ENCODE results near the gene KLHDC7B. TPM values are rescaled to one million over a fixed set of nuclear protein-coding genes. Genes with fewer than 3 reads are reported as not detected.

KLHDC7B gene
- total RNA-seq (2014; rRNA removed; shearing (Covaris generic)), result 0.11 and 0.66 TPM in 2 replicates

DNA sequence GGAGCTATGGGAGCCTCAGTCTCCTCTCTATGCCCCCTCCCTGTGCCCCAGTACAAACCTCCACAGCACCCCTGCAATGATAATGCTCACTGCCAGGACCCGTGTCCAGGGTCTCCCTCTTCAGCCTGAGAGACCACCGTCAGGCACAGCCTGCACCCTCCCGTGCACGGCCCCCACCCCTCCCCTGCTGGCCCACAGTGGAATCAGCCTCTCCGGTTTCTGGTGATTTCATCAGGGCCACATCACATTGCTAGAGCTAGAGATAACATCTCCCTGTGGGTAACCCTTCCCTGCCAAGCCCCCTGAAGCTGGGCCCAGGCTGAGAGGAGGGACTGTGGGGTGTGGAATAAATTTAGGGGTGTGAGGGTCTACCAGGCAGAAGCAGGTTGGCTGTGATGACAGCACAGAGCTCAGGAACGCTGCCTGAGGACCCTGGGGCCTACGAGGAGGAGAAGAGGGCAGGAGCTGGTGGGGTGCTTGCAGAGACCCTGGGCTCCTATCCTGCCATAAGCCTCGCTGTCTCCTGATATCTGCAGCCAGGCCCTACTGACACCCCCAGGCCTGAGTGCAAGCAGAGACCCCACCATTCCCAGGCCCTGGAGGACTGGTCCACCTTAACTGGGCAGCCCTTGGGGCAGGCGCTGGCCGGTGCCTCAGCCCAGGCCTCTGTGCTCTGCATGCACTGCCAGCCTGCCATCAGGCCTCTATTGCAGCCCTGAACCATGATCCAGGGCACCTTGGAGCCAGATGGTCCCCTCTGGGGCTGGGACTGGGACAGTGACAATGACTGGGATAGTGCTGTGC, at the start of gene KLHDC7B:
Gene KLHDC7B, plus strand, starts transcription at position 378 of the 804 bp plus-strand sequence. Its CDS starts 345 bp downstream, at position 723.
- no peak within 1 kb of the TSS for H3K4me3 ChIP-seq
- no peaks in the 10 kb centered on the region for H3K36me3 ChIP-seq
- no peaks in the 10 kb centered on the region for H3K9me3 ChIP-seq (replicated peaks)
- no peak within 1 kb of the TSS for H3K27ac ChIP-seq
- DNase-seq (ENCODE audit: low read depth in 1 of 2, low spot score in 2 of 2), result no peak
- no peaks in the 10 kb centered on the region for H3K27me3 ChIP-seq (replicated peaks)
- H3K4me1 ChIP-seq (replicated peaks), result peaks cover 9% of the 10 kb centered on the region

DNA sequence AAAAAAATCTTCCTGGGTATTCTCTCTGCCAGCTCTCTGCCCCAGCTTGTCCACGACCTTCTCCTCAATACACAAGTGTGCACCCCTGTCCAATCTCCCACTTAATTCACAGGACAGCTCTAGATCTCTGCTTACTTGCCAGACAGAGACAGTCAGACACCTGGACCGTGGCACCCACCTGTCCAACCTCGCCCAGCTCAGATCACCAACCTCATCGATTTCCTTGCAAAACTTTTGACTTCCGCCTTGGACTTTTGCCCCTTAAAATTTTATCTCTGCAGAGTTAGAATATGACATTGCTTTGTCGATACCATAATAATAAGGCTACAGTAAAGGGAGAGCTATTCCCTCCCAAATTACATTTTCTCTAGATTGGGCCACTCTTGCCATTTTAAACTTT, 48.6 kb upstream of the KLHDC7B start:
- no peak overlapping the region for H3K27ac ChIP-seq
- no peak overlapping the region for H3K4me3 ChIP-seq
- DNase-seq (ENCODE audit: low read depth in 1 of 2, low spot score in 2 of 2), result no peak
- H3K9me3 ChIP-seq (replicated peaks), result no peaks in the 10 kb centered on the region
- no peaks in the 10 kb centered on the region for H3K4me1 ChIP-seq (replicated peaks)
- no peaks in the 10 kb centered on the region for H3K27me3 ChIP-seq (replicated peaks)
- H3K36me3 ChIP-seq, result no peaks in the 10 kb centered on the region; the same call in 1 of the 2 replicates

DNA sequence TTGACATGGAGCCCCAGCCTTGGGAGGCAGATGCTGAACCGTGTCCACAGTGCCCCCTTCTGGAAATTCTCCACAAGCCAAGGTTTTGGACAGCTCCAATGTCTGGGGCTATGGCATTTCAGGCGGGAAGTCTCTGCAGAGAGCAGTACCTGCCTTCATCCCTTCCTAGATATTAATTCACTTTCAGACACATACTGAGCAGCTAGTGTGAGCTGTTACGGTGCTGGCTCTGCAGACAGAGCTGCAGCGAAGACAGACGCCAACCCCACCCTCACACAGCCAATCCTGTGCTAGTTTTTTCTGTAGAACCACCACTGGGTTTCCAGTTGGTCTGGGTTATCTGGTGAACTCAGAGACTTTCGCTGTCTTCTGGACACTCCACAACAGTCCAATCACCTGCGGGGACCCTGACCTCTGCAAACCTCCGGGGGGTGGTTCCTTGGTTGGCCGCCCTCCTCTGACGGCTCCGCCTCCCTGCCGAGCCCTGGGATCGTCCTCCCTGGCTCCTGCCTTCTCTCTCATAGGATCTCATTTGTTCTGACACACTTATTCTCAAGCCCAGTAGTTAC, 47.3 kb upstream of the KLHDC7B start:
- Histone ChIP-seq H3K36me3 (peaks cover 11% of the 10 kb centered on the region), H3K27ac (no peak overlapping the region), H3K4me3 (no peak overlapping the region), H3K9me3 (replicated peaks) (no peaks in the 10 kb centered on the region), H3K27me3 (replicated peaks) (no peaks in the 10 kb centered on the region), H3K4me1 (replicated peaks) (no peaks in the 10 kb centered on the region)
- peak in 1 of 2 experiments; percentile 42 for DNase-seq (ENCODE audit: low read depth in 1 of 2, low spot score in 2 of 2)

DNA sequence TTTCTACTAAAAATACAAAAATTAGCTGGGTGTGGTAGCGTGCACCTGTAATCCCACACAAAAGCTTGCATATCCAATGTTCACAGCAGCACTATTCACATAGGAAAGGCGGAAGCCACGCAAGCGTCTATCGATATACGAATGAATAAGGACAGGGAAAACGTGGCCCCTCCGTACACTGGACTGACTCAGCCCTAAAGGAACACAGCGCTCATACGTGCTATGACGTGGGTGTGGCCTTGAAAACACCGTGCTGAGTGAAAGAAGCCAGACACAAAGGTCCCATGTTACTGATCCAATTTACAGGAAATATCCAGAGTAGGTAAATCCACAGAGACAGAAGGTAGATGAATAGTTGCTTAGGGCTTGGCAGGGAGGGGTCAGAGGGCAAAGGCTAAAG, 45.2 kb upstream of the KLHDC7B start:
- Histone ChIP-seq H3K4me1 (replicated peaks) (no peaks in the 10 kb centered on the region), H3K4me3 (no peak overlapping the region), H3K9me3 (replicated peaks) (no peaks in the 10 kb centered on the region), H3K27ac (no peak overlapping the region), H3K36me3 (peaks cover 25% of the 10 kb centered on the region), H3K27me3 (replicated peaks) (no peaks in the 10 kb centered on the region)
- no peak for DNase-seq (ENCODE audit: low read depth in 1 of 2, low spot score in 2 of 2)

DNA sequence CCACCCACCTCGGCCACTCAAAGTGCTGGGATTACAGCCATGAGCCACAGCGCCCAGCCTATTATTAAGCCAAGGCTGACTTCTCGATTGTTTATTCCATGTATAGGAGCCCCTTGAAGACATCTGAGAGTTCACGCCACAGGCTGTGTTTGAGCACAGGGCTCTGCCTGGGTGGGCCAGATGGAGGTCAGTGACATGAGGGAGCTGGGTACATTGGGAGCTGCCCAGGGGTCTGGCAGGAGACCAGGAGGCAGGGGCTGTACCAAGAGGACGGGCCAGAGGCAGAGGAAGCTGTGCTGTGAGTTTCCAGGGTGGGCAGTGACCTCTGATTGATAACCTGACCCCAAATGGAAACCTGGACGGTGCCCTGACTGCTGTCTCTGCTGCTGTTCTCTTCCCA, 43.6 kb upstream of the KLHDC7B start:
- peaks cover 10% of the 10 kb centered on the region; the same call in 1 of the 2 replicates for H3K4me1 ChIP-seq (replicated peaks)

DNA sequence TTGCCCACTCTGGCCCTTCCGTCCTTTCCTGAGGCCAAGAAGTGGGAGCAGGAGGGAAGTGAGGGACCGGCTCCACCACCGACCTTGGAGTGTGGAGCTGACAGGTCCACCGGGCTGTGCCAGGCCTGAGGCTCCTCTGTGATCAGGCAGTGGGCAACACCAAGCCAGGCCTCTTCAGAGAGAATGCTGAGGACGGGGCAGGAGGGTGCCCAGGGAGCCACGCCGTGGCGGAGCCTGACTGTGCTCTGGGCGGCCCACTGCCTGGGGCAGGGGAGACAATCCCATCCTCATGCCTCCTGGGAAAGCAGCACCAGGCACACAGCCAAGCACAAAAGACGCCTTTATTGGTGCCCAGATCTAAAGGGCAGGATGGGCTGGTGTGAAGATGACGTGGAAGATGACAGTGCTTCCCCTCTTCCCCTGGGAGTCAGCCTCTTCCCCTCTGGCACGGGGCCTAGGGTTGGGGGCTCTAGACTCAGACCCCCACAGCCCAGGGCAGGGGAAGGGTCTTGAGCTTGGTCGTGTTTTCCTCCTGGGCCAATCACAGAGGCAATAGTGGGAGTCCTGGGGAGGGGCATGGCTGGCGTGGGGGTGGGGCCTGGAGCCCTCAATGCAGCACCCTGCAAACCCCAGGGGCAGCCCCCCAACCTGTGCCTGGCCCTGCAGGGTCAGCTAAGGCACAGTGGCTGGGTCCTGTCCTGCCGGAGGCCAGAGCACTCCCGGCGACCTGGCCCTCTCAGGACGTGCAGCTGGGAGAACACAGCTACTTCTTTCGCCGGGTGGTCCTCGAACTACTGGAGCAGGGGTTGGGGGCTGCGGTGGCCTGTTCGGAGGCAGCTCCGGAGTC, 42.8 kb upstream of the KLHDC7B start:
- Histone ChIP-seq H3K27me3 (replicated peaks) (no peaks in the 10 kb centered on the region), H3K9me3 (replicated peaks) (no peaks in the 10 kb centered on the region), H3K36me3 (peaks cover 43% of the 10 kb centered on the region), H3K4me3 (no peak overlapping the region), H3K4me1 (replicated peaks) (peaks cover 10% of the 10 kb centered on the region; the same call in 1 of the 2 replicates), H3K27ac (no peak overlapping the region)
- no peak for DNase-seq (ENCODE audit: low read depth in 1 of 2, low spot score in 2 of 2)

More for the DNA sequence above, 43.6 kb upstream of the KLHDC7B start:
- H3K9me3 ChIP-seq (replicated peaks), result no peaks in the 10 kb centered on the region
- DNase-seq (ENCODE audit: low read depth in 1 of 2, low spot score in 2 of 2), result no peak
- H3K27ac ChIP-seq, result no peak overlapping the region
- H3K36me3 ChIP-seq, result peaks cover 39% of the 10 kb centered on the region
- H3K4me3 ChIP-seq, result no peak overlapping the region
- H3K27me3 ChIP-seq (replicated peaks), result no peaks in the 10 kb centered on the region

DNA sequence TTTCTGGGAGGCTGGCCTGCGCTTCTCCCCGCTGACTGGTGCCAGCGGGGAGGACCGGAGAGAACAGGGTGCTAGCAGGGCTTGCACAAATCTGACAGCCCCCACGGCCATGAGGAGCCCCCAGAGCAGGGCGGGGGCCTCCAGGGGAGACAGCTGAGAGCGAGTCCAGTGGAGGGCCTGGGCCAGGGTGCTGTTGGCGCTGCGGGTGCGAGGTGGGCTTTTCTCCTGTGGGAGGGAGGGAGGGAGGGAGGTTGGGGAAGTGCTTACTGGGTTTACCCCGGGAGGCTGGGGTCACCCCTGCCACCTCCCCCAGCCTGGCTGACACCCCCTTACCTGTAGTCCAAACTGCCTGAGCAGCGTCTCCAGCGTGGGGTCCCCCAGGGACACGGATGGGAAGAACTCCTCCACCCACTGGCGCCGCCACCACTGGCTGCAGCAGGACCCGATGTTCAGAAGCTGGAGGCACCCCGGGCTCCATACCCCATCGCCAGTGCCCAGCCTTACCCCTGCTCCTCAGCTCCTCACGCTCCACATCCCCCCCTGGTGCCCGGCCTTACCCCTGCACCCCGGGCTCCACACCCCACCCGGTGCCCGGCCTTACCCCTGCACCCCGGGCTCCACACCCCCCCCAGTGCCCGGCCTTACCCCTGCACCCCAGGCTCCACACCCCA, 42.1 kb upstream of the KLHDC7B start:
- H3K4me1 ChIP-seq (replicated peaks), result peaks cover 12% of the 10 kb centered on the region
- H3K9me3 ChIP-seq (replicated peaks), result no peaks in the 10 kb centered on the region
- H3K4me3 ChIP-seq, result no peak overlapping the region
- DNase-seq (ENCODE audit: low read depth in 1 of 2, low spot score in 2 of 2), result peak in 1 of 2 experiments; percentile 47
- peaks cover 45% of the 10 kb centered on the region for H3K36me3 ChIP-seq
- H3K27ac ChIP-seq, result no peak overlapping the region
- no peaks in the 10 kb centered on the region for H3K27me3 ChIP-seq (replicated peaks)

DNA sequence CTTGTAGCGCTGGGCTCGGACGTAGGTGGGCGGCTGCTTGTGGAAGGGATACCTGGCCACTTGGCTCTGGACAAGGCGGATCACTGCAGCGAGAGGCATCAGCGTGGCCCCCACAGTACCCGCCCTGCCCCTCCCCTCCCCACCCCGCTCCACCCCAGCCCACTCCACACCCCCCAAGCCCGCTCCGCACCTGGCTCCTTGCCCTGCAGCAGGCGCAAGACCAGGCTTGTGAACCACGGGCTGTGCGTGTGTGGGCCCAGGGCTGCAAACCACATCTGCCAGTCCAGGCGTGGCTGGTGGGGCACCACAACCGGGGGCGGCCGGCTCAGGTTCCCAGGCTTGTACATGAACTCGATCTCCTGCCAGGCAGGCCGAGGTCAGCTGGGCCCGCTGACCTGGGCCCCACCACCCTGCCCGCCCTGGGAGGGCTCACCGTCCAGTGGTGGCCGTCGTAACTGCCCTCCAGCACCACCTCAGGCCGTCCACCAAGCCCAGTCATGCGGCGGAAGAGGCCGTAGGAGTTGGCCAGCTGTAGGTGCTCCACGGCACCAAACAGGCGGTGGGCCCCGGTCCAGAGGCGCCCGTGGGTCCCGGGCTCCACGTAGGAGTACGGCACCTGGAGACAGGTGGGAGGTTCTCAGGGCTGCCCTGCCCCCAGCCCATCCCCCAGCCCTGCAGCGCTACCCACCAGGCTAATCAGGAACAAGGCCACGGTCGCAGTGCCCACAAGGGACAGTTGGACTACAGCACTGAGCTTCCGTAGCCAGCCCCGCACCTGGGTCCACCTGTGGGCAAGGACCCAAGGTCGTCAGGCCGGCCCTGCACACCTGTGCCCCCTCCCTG, 41.1 kb upstream of the KLHDC7B start:
- no peaks in the 10 kb centered on the region for H3K27me3 ChIP-seq (replicated peaks)

DNA sequence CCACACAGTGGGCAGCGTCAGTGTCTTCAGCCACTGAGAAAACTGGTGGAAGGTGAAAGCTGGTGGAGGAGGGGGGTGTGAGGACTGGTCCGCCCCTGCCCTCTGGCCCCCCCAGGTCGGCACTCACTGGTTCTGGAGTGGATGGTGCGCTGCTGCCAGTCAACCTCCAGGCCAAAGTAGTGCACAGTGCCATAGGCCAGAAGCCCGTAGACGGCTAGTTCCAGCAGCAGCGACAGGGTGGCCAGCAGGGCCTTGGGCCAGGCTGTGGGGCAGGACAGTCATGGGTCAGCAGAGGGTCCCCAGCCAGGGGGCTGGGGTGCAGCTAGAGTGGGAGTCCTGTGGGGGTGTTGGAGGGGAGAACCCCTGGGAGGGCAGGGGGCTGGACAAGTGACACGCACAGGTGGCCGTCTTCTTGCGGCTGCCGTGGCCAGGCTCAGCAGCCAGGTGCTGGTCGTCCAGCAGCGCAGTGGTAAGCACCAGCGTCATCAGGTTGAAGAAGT, 40.4 kb upstream of the KLHDC7B start:
- Histone ChIP-seq H3K4me1 (replicated peaks) (peaks cover 22% of the 10 kb centered on the region), H3K9me3 (replicated peaks) (no peaks in the 10 kb centered on the region), H3K36me3 (peaks cover 52% of the 10 kb centered on the region), H3K4me3 (no peak overlapping the region), H3K27me3 (replicated peaks) (no peaks in the 10 kb centered on the region), H3K27ac (no peak overlapping the region)
- peak in 1 of 2 experiments; percentile 39 for DNase-seq (ENCODE audit: low read depth in 1 of 2, low spot score in 2 of 2)

More for the DNA sequence above, 41.1 kb upstream of the KLHDC7B start:
- Histone ChIP-seq H3K4me1 (replicated peaks) (peaks cover 21% of the 10 kb centered on the region), H3K36me3 (peaks cover 49% of the 10 kb centered on the region), H3K4me3 (no peak overlapping the region), H3K9me3 (replicated peaks) (no peaks in the 10 kb centered on the region), H3K27ac (no peak overlapping the region)
- peak in 1 of 2 experiments; percentile 44 for DNase-seq (ENCODE audit: low read depth in 1 of 2, low spot score in 2 of 2)

DNA sequence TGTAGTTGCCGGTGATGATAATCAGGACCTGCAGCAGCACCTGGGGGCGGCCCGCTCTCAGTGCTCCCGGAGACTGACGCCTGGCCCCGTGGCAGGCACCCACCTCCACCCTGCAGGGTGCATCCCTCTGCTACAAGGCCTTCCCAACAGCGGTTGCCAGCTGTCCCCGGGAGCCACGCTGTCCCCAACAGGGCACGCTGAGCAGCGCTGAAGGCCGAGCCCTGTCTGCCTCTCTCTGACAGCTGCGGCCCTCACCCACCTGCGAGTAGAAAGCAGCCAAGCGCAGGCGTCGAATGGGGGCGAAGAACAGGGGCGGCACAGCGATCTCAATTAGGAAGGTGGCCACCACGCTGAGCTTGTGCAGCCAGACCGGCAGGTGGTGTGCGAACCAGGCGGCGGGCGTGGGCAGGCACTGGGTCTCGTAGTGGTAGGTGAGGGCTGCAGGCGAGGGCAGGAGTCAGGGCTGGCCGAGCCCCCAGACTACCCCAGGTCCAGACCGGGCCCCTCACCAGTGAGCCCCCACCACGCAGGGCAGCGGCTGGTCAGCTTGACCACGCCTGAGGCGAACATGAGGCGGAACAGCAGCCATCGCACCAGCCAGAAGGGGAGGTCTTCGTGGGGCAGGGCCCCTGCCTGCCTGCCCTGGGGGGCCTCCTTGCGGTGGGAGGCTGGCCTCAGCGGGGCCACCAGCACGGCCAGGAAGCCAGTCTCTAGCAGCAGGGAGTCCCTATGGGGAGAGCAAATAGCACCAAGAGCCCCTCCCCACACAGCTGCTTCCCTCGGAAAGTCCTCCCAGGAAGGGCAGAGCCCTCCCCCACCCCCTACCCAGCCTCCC, 39.7 kb upstream of the KLHDC7B start:
- peaks cover 22% of the 10 kb centered on the region for H3K4me1 ChIP-seq (replicated peaks)

DNA sequence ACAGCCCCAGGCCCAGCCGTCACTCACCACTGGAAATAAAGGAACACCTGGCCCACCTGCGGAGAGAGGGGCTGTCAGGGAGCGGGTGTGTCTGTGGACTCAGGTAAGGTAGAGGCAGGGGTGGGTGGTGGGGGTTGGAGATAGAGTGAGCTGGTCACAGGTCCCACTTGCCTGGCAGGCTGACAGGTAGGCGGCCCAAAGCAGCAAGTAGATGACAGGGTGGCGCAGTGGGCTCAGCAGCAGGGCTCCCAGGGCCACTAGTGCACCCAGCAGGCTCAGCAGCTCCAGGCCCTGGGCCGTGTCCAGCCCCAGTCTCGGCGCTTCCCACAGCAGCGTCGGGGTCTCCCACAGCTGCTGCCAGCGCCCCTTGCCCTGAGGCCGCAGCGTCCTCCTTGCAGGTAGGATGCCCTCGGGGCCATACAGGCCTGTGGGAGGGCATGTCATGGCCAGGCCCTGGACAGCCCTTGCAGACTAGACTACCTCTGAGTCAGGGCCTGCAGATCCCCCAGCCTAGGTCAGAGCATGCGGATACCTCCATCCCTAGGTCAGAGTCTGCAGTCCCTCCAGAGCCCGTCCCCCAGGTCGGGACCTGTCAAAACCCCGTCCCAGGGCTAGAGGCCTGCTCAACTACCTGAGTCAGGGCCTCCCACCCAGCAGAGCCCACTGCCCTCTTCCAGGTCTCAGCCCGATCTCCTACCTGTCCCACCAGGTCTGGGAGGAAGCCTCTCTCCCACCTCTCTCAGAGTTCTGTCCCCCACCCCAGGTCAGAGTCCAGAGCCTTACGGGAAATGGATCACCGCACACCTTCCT, 38.9 kb upstream of the KLHDC7B start:
- peaks cover 22% of the 10 kb centered on the region for H3K4me1 ChIP-seq (replicated peaks)
- H3K36me3 ChIP-seq, result peaks cover 56% of the 10 kb centered on the region

More for the DNA sequence above, 39.7 kb upstream of the KLHDC7B start:
- Histone ChIP-seq H3K4me3 (peak overlapping the region; percentile 82), H3K27me3 (replicated peaks) (no peaks in the 10 kb centered on the region), H3K9me3 (replicated peaks) (no peaks in the 10 kb centered on the region), H3K27ac (no peak overlapping the region), H3K36me3 (peaks cover 54% of the 10 kb centered on the region)
- peak in 1 of 2 experiments; percentile 43 for DNase-seq (ENCODE audit: low read depth in 1 of 2, low spot score in 2 of 2)

More for the DNA sequence above, 38.9 kb upstream of the KLHDC7B start:
- no peaks in the 10 kb centered on the region for H3K9me3 ChIP-seq (replicated peaks)
- peak in 1 of 2 experiments; percentile 44 for DNase-seq (ENCODE audit: low read depth in 1 of 2, low spot score in 2 of 2)
- peak overlapping the region; percentile 82 for H3K4me3 ChIP-seq
- no peaks in the 10 kb centered on the region for H3K27me3 ChIP-seq (replicated peaks)
- H3K27ac ChIP-seq, result peak overlapping the region; percentile 59

Measured in SJSA1 (cell line).